Hematopoietic multipotent progenitor cell treated with erythropoietin and hydrocortisone succinate and interleukin-3 and kit ligand, for 15 days (in vitro differentiated cells): ENCODE results near the gene OR9G1.
"Not testable (repeated sequence)": the region's sequence is repeated elsewhere in the genome, so short reads cannot be mapped to it uniquely, and the experiment has no call there.

Experiments used
- DNase-seq: peaks from one replicate; pipeline ENCODE4 v3.0.0-alpha.2; 2015; ENCODE audit warnings: low spot score

OR9G1 gene, protein sequence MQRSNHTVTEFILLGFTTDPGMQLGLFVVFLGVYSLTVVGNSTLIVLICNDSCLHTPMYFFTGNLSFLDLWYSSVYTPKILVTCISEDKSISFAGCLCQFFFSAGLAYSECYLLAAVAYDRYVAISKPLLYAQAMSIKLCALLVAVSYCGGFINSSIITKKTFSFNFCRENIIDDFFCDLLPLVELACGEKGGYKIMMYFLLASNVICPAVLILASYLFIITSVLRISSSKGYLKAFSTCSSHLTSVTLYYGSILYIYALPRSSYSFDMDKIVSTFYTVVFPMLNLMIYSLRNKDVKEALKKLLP

DNA sequence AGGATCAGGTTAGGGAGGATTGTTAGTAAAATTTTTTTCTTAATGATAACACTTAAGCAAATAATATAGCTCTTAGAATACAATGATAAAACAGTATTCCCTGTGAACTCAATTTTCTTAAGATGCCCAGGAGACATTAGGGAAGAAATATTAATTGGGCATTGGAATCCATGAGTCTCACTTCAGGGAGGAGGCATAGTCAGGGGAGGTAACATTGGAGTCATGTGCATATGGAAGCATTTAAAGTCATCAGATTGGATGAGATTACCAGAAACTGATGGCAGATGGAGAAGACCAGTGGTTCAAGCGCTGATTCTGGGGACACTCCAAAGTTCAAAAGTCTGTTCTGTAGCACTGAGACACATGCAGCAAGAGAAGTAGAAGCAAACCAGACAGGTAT is at the start of gene OR9G1:
Gene OR9G1, plus strand, starts transcription at position 301 of the 400 bp plus-strand sequence. CDS start 1,293 bp downstream, outside the sequence.
- no peak for DNase-seq

DNA sequence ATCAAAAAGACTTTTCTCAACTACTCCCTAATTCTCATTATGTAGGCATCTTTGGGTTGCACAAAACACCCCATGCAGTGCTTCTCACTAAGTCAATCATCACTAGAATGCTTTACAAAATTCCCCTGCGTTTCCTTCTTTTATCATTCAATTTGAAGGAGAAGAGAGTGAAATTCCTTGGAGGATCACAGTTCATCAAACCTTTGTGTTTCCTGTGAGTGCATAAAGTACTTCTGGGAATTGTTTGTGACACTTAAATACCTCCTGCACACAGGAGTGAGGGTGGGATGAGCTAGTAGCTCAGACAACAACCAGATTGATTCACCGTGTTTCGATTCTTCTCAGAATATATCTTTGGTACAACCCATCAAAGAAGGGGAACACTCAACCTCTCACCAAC is 39.1 kb upstream of the OR9G1 start:
- no peak for DNase-seq

DNA sequence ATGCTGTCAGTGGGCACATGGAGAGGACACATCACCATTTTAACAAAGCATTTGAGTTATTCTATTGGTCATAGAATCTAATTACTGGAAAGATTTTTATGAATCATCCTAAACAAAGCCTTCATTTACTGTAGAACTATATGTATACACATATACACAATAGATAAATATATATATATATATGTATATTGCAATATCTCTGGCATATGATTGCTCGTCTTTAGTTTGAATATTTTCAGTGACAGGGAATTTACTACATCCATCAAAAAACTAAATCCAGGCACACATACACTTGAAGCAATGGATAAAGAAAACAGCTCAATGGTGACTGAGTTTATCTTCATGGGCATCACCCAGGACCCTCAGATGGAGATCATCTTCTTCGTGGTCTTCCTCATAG is 35.5 kb upstream of the OR9G1 start, which contains the start of gene OR5AR1:
Gene OR5AR1, plus strand, starts transcription at position 301 of the 400 bp plus-strand sequence. Its CDS starts 0 bp downstream, at position 301.
- no peak for DNase-seq

DNA sequence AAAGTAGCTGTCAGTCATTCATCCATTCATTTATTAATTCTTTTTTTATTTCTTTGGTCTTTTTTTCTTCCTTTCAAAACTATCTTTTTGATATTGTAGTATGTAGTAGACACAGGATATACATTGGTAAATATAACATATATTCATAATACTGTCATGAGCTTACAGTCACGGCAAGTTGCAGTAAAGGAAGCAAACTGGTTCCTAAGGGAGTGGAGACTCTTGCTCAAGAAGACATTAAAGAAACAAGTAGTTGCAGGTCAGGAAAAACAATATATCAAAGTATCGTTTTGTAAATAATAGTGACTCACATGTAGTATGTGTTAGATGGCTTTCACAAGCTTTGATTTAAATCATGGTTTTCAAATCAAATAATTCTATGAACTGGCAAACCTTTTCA is 27.9 kb upstream of the OR9G1 start:
- DNase-seq = no peak

DNA sequence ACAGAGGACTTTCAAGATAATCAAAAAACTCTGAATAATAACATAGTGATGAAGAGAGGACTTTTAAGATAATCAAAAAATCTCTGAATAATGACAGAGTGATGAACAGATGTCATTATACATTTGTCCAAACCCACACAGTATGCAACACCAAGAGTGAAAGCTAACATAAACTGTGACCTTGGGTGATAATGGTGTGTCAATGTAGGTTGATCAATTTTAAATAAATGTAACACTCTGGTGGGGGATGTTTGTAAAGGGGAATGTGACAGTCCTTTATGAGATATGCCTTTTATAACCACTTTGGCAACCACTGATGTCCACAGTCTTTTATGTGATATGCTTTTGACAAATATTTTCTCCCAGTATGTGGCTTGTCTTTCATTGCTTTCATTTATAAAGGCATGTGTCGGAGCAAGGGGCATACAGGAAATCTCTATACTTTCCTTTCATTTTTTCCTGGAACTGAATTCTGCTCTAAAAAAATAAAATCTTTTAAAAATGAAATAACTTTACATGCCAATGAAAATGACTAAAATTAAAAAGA is 10.3 kb upstream of the OR9G1 start:
- no peak for DNase-seq

DNA sequence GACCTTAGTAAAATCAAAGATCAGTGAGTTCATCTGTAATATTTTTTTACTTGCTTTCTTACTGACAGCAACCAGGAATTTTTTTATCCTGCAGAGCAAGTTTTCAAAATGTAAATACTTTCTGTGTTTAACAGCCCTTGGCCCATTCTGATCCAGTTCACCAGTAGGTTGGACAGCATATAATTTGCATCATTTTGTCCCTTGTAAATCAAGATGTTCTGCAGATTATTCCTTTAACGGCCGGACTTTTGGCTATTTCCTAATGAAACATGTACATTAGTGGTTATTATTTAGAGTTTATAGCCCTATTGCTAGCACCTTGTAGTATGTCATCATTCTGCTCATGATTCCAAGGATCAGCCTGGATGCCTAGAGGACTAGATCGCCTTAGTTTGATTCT is 7.7 kb upstream of the OR9G1 start:
- not testable (repeated sequence) for DNase-seq

DNA sequence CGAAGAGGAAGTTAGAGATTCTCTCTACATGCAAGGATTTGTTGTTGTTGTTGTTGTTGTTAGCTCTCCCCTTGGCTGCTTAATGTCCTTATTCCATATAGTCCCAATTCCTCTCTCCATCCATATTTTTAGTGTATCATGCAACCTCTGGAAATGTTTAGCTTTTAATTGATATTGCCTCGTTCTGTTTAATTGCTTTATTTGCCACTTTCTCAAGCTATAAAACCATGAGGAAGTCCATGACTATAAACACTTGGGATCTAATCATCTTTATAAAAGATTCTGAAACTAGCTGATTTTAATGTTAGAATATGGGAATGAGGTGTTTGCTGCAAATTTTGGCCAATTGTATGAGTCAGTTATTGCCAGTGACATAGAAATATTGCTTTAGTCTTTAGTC is 5.5 kb upstream of the OR9G1 start:
- no peak for DNase-seq

DNA sequence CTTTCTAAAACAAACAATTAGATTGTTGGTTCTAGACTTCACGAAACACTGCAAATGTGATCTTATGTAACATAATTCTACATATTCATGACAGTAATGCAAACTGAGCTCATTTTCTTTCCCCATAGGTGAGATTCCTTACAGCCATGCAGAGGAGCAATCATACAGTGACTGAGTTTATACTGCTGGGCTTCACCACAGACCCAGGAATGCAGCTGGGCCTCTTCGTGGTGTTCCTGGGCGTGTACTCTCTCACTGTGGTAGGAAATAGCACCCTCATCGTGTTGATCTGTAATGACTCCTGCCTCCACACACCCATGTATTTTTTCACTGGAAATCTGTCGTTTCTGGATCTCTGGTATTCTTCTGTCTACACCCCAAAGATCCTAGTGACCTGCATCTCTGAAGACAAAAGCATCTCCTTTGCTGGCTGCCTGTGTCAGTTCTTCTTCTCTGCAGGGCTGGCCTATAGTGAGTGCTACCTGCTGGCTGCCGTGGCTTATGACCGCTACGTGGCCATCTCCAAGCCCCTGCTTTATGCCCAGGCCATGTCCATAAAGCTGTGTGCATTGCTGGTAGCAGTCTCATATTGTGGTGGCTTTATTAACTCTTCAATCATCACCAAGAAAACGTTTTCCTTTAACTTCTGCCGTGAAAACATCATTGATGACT is 1.5 kb downstream of the OR9G1 start:
- DNase-seq = no peak

DNA sequence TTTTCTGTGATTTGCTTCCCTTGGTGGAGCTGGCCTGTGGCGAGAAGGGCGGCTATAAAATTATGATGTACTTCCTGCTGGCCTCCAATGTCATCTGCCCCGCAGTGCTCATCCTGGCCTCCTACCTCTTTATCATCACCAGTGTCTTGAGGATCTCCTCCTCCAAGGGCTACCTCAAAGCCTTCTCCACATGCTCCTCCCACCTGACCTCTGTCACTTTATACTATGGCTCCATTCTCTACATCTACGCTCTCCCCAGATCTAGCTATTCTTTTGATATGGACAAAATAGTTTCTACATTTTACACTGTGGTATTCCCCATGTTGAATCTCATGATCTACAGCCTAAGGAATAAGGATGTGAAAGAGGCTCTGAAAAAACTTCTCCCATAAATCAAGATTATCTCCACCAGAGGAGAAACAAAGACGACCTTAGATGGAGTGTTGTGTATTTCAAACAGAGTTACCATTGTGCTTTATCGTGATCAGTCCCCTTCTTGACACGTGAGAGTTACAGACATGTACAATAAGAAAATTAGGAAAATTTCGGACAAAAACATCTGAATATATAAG is 2.1 kb downstream of the OR9G1 start:
- no peak for DNase-seq

DNA sequence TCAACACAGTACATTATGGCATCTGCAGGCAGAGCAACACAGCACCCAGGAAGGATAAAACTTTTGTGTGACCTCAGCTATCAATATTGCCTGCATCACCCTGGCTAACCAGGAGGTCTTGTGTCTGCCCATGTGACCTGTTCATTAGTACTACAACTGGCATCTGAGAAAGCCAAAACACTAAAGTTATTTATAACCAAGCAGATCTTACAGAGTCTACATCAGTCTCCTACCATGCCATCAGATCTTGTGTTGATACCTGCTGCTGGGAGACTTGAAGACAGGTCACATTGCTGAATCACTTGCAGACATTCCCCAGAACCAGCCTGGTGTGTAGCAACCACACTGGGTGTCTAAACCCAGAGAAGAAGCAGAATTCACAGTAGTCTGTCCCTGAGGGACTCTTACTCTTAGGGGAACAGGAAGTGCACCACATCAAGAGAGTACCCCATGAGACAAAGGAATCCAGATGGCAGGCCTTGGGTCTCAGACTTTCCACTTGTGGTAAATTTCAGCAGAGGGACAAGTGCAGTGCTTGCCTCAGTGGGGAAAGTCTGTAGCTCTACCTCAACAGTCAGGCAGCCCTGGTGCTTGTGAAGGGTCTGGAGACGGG is 7.0 kb downstream of the OR9G1 start:
- DNase-seq = no peak

DNA sequence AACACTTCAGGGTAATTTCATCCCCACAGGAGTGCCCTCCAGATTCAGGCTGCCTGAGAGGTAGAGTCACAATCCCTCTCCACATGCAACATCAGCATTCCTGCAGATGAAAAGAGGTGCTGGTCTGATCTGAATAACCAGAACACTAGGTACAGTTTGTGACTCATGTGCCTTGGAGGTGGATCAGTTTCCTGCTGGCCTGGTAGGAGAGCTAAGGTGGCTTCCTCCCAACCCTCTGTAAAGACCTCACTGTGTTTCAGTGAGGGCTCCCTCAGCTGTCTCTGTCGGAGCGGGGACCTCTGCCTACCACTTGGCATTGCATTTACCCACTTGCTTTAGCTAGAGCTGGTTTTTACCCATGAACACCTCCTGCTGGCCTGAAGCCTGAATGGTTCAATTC is 7.6 kb downstream of the OR9G1 start:
- no peak for DNase-seq

DNA sequence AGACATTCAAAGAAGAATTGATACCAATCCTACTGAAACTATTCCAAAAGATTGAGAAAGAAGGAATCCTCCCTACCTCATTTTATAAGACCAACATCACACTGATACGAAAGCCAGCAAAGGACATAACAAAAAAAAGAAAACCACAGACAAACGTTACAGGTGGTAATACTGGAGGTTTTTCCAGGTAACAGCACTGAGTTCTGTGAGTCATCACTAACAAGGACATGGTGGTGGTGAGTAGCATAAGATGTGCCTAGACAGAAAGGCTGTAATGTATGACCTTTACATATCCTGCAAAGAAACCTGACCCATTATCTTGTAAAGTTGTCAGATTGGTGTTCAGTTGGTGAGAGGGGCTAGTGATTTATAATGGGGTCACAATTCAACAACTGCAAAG is 15.3 kb downstream of the OR9G1 start:
- no peak for DNase-seq

DNA sequence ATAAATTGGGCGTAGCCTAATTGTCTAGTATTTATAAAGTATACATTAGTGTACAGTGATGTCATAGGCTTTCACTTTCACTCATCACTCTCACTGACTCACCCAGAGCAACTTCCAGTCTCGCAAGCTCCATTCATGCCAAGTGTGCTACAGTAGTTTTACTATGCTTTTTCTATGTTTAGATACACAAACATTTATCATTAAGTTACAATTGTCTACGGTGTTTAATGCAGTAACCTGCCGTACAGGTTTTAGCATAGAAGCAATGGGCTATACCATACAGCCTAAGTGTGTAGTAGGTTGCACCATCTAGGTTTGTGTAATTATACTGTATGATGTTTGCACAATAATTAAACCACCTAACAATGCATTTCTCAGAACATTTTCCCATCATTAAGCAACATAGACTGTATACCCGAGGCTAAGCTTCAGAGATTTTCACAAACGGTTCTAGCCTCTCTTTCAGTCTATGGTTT is 17.5 kb downstream of the OR9G1 start:
- no peak for DNase-seq

DNA sequence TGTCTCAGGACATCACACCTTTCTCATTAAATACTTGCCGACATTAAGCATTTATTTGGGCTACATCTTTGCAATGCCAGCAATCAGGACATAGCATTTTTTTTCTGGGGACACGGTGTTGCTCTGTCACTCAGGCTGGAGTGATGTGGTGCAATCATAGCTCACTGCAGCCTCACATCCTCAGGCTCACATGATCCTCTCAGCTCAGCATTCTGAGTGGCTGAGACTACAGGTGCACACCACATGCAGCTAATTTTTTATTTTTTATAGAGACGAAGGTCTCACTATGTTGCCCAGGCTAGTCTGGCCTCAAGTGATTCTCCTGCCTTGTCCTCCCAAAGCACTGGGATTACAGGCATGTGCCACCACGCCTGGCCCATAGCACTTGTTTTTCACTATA is 21.6 kb downstream of the OR9G1 start:
- DNase-seq = no peak

DNA sequence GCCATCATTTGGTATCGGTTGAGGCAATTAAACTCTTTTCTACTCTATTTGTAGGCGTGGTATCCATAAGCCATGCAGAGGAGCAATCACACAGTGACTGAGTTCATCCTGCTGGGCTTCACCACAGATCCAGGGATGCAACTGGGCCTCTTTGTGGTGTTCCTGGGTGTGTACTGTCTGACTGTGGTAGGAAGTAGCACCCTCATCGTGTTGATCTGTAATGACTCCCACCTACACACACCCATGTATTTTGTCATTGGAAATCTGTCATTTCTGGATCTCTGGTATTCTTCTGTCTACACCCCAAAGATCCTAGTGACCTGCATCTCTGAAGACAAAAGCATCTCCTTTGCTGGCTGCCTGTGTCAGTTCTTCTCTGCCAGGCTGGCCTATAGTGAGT is 41.2 kb downstream of the OR9G1 start:
- no peak for DNase-seq

DNA sequence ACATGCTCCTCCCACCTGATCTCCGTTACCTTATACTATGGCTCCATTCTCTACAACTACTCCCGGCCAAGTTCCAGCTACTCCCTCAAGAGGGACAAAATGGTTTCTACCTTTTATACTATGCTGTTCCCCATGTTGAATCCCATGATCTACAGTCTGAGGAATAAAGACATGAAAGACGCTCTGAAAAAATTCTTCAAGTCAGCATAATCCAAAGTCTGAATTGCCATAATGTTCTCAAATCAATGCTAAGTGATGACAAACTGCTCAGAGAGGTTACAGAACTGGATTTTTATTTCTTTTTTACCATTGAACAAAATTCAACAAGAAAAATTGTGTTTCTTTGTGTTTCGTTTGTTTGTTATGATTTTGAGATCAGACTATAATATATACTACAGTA is 42.0 kb downstream of the OR9G1 start:
- DNase-seq = no peak

DNA sequence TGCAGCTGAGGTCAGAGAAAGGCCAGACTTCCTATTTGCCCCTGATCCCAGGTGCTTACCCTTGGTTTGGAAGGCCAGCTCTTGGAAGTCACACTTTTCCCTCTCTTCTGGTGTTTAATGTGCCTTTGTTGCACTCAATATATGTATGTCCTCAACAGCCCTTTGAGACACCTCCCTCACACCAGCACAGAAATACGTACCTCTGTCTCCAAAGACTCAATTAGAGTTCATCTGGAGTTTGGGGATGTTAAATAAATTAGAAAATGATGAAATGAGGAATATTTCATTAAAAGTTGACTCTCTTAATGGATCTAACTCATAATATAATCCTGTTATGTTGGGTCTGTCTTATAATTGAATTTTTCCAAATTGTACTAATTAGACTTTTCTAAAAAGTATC is 49.7 kb downstream of the OR9G1 start, which contains the start of gene OR9G4:
Gene OR9G4, minus strand, starts transcription at position 101 of the 400 bp plus-strand sequence. CDS start 4,931 bp downstream, outside the sequence.
- no peak for DNase-seq

DNA sequence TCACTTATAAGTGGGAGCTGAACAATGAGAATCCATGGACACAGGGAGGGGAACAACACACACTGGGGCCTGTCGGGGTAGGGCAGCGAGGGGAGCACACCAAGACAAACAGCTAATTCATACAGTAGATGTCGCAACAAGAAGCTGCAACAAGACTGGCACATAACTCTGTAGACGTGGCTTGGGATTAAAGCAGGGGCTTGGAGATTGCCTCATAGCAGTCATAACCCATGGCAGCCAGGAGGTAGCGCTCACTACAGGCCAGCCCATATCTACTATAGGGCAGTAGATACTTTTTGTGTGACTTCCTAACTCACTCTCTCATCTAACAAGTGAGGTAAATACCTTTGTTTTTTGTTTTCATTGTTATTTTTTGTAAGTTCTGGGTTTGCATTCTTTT is 51.3 kb downstream of the OR9G1 start:
- no peak for DNase-seq

DNA sequence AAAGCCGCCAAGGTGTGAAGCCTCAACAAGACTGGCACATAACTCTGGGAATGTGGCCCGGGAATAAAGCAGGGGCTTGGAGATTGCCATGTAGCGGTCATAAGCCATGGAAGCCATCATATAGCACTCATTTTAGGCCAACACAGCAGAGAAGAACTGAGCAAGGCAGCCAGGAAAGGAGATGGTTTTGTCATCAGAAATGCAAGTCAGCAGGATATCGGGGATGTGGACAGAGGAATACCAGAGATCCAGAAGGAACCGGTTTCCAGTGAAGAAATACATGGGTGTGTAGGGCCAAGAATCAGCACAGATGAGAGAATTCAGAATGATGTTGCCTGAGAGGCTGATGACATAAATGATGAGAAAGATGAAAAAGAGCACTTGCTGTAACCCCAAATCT is 52.6 kb downstream of the OR9G1 start:
- DNase-seq = no peak
